GM23338 (cell line): Measurements from ENCODE around the gene PKD1L1.

Experiments used
- CREB1 ChIP-seq: fragments of 250-450 bp; sonication (Bioruptor Pico); IDR thresholded peaks from 2 replicates; pipeline ENCODE4 v1.5.0; 2020; ENCODE audit warnings: low read depth, mild to moderate bottlenecking, moderate library complexity
- CTCF ChIP-seq, 2 experiments: fragments of 200-600 bp in 1 of 2; sonication (generic) in 1 of 2; conservative IDR thresholded peaks; 2 replicates each; pipeline versions ENCODE4 v1.5.1 to v1.6.1; 2016 to 2017; ENCODE audit warnings: antibody characterized with exemption in 2 of 2, low read depth in 2 of 2, mild to moderate bottlenecking in 2 of 2, moderate library complexity in 1 of 2
- EZH2 ChIP-seq: fragments of 200-600 bp; sonication (generic); IDR thresholded peaks from one replicate; pipeline ENCODE4 v1.8.0; 2017; ENCODE audit warnings: antibody characterized with exemption, mild to moderate bottlenecking, low read depth; ENCODE audit not compliant: unreplicated experiment
- EZH2phosphoT487 ChIP-seq: fragments of 200-600 bp; sonication (generic); IDR thresholded peaks from one replicate; pipeline ENCODE4 v1.8.1; 2018; ENCODE audit warnings: antibody characterized with exemption; ENCODE audit not compliant: unreplicated experiment
- NANOG ChIP-seq: IDR thresholded peaks from 2 replicates; pipeline ENCODE4 v1.6.1; 2016; ENCODE audit warnings: antibody characterized with exemption, borderline replicate concordance
- POLR2AphosphoS5 ChIP-seq: IDR thresholded peaks from 2 replicates; pipeline ENCODE4 v1.6.1; 2016; ENCODE audit warnings: antibody characterized with exemption, low read depth
- REST ChIP-seq: IDR thresholded peaks from one replicate; pipeline ENCODE4 v1.6.1; 2018; ENCODE audit warnings: antibody characterized with exemption; ENCODE audit not compliant: unreplicated experiment
- STAT1 ChIP-seq: IDR thresholded peaks from one replicate; pipeline ENCODE4 v1.6.1; 2016; ENCODE audit warnings: antibody characterized with exemption; ENCODE audit not compliant: unreplicated experiment
- ZNF331 ChIP-seq: fragments of 250-450 bp; sonication (Bioruptor Pico); IDR thresholded peaks from 2 replicates; pipeline ENCODE4 v1.5.0; 2020; ENCODE audit warnings: low read depth, mild to moderate bottlenecking, moderate library complexity

GRCh38 chr7:47782792-47783191 is 165.5 kb downstream of the PKD1L1 start:
- no peak for TF ChIP-seq CTCF (conservative IDR thresholded peaks at IDR 0.05; ENCODE audit: low read depth in 2 of 2)
- no peak for TF ChIP-seq EZH2phosphoT487
- TF ChIP-seq POLR2AphosphoS5: no peak
- no peak for TF ChIP-seq NANOG
- no peak for TF ChIP-seq EZH2
- no peak for TF ChIP-seq ZNF331 (CRISPR knock-in tag)
- no peak for TF ChIP-seq CREB1
- TF ChIP-seq REST: no peak
- no peak for TF ChIP-seq STAT1
